SW480 (cell line): ENCODE data around the gene ZNF526.

Experiments
- DNase-seq: peaks from one replicate; pipeline ENCODE4 v3.0.0-alpha.2; 2016; ENCODE audit warnings: low spot score

The ZNF526 gene

GRCh38 chr19:42219812-42220750, at the start of gene ZNF526:
TSS of gene ZNF526 (plus strand) at chr19:42220312. CDS start at chr19:42224404, 4,092 bp downstream.
- DNase-seq: peak; percentile 98

DNA sequence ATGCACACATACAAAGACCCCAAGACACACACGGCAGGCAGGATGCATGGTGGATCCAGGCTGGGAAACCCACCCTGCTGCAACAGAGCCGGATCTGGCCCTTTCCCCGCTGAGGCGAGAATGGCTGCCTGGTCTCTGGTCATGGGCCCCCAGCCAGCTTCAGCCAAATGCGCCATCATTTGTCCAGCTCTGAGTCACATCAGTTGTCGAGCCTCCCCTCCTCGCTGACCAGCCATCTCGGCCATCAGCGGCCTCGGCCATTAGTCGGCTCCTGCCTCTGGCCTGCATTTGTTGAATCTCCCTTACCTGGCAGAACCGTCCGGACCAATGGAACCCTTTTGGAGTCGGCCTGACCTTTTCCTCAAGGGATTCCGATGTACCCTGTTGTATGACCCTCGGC, 49.4 kb upstream of the ZNF526 start:
- no peak for DNase-seq

DNA sequence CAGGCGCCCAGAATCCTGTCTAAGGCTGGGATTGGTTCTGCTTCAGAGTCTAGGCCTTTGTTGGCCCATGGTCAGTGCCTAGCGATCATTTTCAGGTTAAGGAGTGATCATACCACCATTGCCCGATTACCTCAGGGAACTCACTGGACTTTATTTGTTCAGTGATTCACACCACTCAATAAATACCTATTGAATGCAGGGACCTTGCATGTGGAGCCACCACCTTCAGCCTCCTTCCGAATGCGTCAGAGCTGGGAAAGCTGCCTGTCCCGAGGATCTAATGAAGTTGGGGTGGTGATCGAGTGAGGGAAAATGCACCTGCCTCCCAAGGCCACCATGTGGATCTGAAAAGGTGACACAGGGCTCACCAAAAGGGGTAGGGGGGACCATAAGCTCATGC, 47.9 kb upstream of the ZNF526 start:
- no peak for DNase-seq

- DNase-seq: no peak
Measured at GRCh38 chr19:42173695-42174094, 46.4 kb upstream of the ZNF526 start.

GRCh38 chr19:42174188-42174587, 45.9 kb upstream of the ZNF526 start:
- DNase-seq: no peak

- DNase-seq: no peak
Measured at GRCh38 chr19:42174958-42175734, 45.0 kb upstream of the ZNF526 start.

DNA sequence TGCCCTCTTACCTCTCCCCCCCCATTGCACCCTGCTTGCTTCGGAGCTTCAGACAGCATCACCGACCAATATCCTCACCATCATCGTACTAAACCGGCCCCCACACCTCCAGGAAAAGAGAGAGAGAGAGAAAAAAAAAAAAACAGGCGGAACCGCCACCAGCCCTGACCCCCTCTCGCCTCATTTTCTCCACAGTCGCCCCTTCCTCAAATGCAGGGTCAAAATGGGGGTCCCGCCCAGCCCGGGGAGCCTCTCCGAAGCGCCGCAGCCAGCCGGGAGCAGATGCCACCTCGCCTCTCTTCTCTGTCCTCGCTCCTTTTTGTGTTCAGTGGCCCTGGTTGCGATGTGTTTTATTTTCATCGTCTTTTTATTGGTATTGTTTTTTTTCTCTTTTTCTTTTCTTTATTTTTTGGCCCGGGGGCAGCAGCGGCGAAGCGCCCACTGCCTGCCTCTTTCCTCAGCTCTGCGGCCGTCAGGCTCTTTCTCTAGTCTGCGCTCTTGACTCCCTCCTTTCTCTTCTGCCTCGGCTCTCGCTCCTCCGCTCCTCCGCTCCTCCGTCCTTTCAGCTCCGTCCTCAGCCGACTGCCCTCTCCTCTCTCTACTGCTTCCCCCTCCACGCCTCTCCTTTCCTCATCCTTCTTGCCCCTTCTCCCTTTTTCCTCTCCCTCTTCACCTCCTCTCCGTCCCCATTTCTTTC, 44.0 kb upstream of the ZNF526 start:
- peak; percentile 40 for DNase-seq

DNA sequence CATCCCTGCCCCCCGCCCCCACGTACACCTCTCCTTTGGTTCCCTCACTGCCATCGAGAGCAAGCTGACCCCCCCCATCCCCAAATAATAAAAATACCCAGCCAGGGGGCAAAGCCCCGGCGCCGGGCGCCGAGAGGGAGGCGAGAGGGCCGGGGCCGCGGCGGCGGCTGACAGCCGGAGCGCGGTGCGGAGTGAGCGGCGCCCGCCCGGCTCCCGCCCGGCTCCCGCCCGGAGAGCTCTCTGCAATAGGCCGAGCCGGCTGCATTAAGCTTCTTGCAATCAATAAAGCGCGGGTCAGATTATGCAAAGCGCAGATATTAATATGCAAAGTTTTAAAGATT, 43.5 kb upstream of the ZNF526 start:
- no peak for DNase-seq

DNA sequence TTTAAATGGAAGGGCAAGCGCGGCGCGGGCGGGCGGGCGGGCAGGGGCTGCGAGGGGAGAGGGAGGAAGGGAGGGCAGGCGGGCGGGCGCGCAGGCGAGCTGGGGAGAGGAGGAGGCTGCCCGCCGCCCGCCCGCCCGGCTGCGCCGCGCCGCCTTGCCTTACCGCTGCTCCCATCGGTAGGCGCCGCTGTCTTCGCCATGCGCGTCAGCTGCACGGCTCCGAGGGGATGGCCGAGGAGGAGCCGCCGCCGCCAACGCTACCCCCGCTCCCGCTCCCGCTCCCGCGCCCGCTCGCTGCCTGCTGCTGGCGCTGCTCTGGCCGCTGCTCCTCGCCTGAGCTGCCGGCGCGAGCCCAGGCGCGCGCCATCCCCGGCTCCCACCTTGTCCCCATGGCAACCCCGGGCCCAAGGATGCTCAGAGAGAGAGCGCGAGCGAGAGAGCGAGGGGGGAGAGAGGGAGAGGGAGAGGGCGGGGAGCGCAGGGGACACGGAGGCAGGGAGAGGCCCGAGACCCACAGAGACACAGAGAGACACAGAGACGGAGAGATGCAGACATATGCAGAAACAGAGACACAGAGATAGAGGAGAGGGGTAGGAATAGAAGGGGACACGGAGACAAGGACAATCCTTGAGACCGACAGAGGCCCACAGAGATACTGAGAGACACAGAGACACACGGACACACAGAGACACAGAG, 43.0 kb upstream of the ZNF526 start:
- DNase-seq: peak; percentile 85

DNA sequence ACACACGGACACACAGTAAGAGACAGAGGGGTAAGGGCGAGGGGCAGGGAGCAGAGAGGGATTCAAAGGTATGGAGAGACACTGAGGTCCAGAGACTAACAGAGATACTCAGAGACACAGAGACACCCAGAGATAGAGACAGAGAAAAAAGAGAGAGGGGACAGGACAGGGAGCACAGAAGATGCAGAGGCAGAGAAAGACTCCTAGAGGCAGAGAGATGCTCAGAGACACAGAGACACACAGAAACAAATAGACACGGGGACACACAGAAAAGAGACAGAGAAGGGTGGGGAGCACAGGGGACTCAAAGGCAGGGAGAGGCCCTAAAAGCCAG, 42.5 kb upstream of the ZNF526 start:
- no peak for DNase-seq

- no peak for DNase-seq
Measured at GRCh38 chr19:42178791-42179674, 41.1 kb upstream of the ZNF526 start.

- peak; percentile 80 for DNase-seq
Measured at GRCh38 chr19:42184401-42184861, 35.7 kb upstream of the ZNF526 start.

DNA sequence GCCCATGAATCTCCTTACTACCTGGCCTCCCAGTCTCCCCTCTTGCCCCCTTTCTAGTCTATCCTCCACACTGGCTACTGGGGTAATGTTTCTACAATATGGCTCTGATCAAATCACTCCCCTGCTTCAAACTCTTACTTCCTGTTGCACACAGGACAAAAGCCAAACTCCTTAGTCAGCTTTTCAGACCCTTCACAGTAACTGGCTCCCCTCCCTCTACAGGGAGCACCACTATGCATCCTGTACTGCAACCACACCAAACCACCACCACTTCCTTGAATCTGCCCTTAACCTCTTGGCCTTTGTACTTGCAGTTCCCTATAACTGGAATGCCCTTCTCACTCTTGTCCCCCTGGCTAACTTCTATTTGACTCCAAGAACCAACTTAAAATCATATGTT, 34.8 kb upstream of the ZNF526 start:
- DNase-seq: no peak

GRCh38 chr19:42188665-42189064, 31.4 kb upstream of the ZNF526 start:
- no peak for DNase-seq

GRCh38 chr19:42189133-42189532, 31.0 kb upstream of the ZNF526 start:
- DNase-seq: no peak

- no peak for DNase-seq
Measured at GRCh38 chr19:42191330-42191729, 28.8 kb upstream of the ZNF526 start.

DNA sequence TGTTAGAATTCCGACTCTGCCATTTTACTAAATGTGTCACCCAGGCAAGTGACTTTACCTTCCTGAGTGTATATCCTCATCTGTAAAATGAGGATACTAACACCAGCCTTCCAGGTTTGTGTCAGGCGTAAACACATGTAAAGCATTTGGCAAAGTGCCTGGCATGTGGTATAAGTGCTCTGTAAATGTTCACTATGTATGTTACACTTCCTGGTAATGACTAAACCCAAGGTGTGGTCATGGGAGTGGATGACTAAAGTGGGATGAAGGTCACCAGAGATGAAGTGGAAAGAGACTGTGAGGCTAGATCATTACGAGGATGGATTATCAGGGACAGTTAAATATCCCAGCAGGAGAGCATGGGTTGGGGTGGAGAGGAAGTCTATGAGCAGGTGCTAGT, 28.3 kb upstream of the ZNF526 start:
- DNase-seq: peak; percentile 99

DNA sequence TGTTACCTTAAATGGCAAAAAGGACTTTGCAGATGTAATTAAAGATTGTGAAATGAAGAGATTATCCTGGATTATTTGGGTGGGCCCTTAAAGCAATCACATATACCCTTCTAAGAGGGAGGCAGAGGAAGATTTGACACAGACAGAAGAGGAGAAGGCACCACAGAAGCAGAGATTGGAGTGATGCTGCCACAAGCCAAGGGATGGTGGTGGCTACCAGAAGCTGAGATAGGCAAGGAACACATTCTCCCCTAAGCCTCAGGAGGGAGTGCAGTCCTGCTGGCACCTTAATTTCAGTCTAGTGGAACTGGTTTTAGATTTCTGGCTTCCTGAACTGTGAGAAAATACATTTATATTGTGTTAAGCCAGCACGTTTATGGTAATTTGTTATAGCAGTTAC, 26.8 kb upstream of the ZNF526 start:
- DNase-seq: no peak

DNA sequence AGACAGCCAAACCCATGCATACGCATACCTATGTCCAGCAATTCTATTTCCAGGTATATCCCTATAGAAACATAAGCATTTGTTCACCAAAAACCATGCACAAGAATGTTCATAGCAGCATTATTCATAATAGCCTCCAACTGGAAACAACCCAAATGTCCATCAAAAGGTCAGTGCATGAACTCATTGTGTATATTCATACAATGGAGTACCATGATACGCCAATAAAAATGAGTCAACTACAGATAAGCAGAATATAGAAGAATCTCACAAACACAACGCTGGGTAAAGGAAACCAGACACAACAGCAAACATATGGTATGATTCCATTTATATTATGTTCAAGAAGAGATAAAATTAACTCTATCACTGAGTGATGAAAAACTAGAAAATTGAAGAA, 26.4 kb upstream of the ZNF526 start:
- DNase-seq: no peak

- no peak for DNase-seq
Measured at GRCh38 chr19:42196011-42197001, 23.8 kb upstream of the ZNF526 start.
